ENCODE results near the gene MGLL.

Gene MGLL

GRCh38 chr3:127800508-127800907 is 21.8 kb downstream of the MGLL start:
- TF ChIP-seq, protein P1, sequence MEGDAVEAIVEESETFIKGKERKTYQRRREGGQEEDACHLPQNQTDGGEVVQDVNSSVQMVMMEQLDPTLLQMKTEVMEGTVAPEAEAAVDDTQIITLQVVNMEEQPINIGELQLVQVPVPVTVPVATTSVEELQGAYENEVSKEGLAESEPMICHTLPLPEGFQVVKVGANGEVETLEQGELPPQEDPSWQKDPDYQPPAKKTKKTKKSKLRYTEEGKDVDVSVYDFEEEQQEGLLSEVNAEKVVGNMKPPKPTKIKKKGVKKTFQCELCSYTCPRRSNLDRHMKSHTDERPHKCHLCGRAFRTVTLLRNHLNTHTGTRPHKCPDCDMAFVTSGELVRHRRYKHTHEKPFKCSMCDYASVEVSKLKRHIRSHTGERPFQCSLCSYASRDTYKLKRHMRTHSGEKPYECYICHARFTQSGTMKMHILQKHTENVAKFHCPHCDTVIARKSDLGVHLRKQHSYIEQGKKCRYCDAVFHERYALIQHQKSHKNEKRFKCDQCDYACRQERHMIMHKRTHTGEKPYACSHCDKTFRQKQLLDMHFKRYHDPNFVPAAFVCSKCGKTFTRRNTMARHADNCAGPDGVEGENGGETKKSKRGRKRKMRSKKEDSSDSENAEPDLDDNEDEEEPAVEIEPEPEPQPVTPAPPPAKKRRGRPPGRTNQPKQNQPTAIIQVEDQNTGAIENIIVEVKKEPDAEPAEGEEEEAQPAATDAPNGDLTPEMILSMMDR (IDR thresholded peaks at IDR 0.05), result no peak
- Histone ChIP-seq H3K4me3 (ENCODE audit: low read depth in 1 of 2, low read length in 1 of 2) (no peak overlapping the region), H3K36me3 (peaks cover 6% of the 10 kb centered on the region), H3K9me3 (no peaks in the 10 kb centered on the region), H3K27me3 (no peaks in the 10 kb centered on the region), H3K27ac (peak overlapping the region; percentile 72), H3K4me1 (ENCODE audit: control insufficient read depth in 1 of 2, insufficient read depth in 1 of 2, low read depth in 1 of 2, low read length in 1 of 2) (peaks cover 9 to 13% of the 10 kb centered on the region in 2 experiments)

GRCh38 chr3:127799476-127800222 is 22.7 kb downstream of the MGLL start:
- Histone ChIP-seq H3K27ac (peak overlapping the region; percentile 72), H3K9me3 (no peaks in the 10 kb centered on the region), H3K4me3 (ENCODE audit: low read depth in 1 of 2, low read length in 1 of 2) (no peak overlapping the region), H3K27me3 (no peaks in the 10 kb centered on the region), H3K36me3 (peaks cover 6% of the 10 kb centered on the region), H3K4me1 (ENCODE audit: control insufficient read depth in 1 of 2, insufficient read depth in 1 of 2, low read depth in 1 of 2, low read length in 1 of 2) (peaks cover 9 to 13% of the 10 kb centered on the region in 2 experiments)
- TF ChIP-seq, protein P1 (IDR thresholded peaks at IDR 0.05), result no peak

DNA sequence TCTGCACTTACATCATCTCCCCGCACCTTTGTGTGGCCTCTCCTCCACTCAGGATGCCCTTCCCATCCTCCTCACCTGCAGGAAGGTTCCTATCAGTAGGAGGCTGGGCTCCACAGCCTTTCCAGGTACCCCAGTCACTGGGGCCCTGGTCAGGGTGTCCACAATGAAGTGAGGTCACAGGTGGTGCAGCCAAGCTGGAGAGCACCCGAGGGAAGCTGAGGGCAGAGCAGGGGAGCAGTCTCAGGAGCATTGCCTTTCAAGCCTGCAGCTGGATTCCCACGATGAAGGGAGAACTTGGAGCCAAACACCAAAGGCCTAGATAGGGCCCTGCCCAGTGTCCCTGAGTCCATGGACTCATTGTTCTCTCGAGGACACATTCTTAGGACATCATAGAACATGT is 23.6 kb downstream of the MGLL start:
- no peak overlapping the region for H3K4me3 ChIP-seq (ENCODE audit: low read depth in 1 of 2, low read length in 1 of 2)
- TF ChIP-seq, protein P1 (IDR thresholded peaks at IDR 0.05), result no peak

GRCh38 chr3:127796831-127797150 is 25.5 kb downstream of the MGLL start:
- TF ChIP-seq, protein P1 (IDR thresholded peaks at IDR 0.05), result no peak

More for the DNA sequence above, 23.6 kb downstream of the MGLL start:
- no peaks in the 10 kb centered on the region for H3K9me3 ChIP-seq
- H3K27me3 ChIP-seq, result no peaks in the 10 kb centered on the region
- H3K27ac ChIP-seq, result no peak overlapping the region
- peaks cover 9 to 13% of the 10 kb centered on the region in 2 experiments for H3K4me1 ChIP-seq (ENCODE audit: control insufficient read depth in 1 of 2, insufficient read depth in 1 of 2, low read depth in 1 of 2, low read length in 1 of 2)
- H3K36me3 ChIP-seq, result peaks cover 6% of the 10 kb centered on the region

GRCh38 chr3:127796045-127796830 is 26.1 kb downstream of the MGLL start:
- H3K4me1 ChIP-seq (ENCODE audit: control insufficient read depth in 1 of 2, insufficient read depth in 1 of 2, low read depth in 1 of 2, low read length in 1 of 2), result peaks cover 9 to 13% of the 10 kb centered on the region in 2 experiments
- H3K9me3 ChIP-seq, result no peaks in the 10 kb centered on the region
- H3K4me3 ChIP-seq (ENCODE audit: low read depth in 1 of 2, low read length in 1 of 2), result no peak overlapping the region
- no peak overlapping the region for H3K27ac ChIP-seq
- H3K36me3 ChIP-seq, result peaks cover 6% of the 10 kb centered on the region
- TF ChIP-seq, protein P1 (IDR thresholded peaks at IDR 0.05), result no peak
- H3K27me3 ChIP-seq, result no peaks in the 10 kb centered on the region

More at GRCh38 chr3:127796831-127797150, 25.5 kb downstream of the MGLL start:
- no peaks in the 10 kb centered on the region for H3K9me3 ChIP-seq
- no peak overlapping the region for H3K27ac ChIP-seq
- peaks cover 6% of the 10 kb centered on the region for H3K36me3 ChIP-seq
- H3K4me1 ChIP-seq (ENCODE audit: control insufficient read depth in 1 of 2, insufficient read depth in 1 of 2, low read depth in 1 of 2, low read length in 1 of 2), result peaks cover 9 to 13% of the 10 kb centered on the region in 2 experiments
- H3K4me3 ChIP-seq (ENCODE audit: low read depth in 1 of 2, low read length in 1 of 2), result no peak overlapping the region
- no peaks in the 10 kb centered on the region for H3K27me3 ChIP-seq
